HG03558 (cell line): ENCODE results near the gene CALY.

Experiments used
- ATAC-seq: cut with Tn5 transposase; IDR thresholded peaks from one replicate; pipeline ENCODE4 v1.9.1; 2021; ENCODE audit warnings: moderate number of reproducible peaks; ENCODE audit not compliant: unreplicated experiment; ENCODE audit errors: extremely low read depth

CALY gene

GRCh38 chr10:133276435-133277201 lies 60.1 kb downstream of the CALY start, which contains the start of gene ADAM8:
TSS of gene ADAM8 (minus strand) at chr10:133276868. CDS start at chr10:133276817, 51 bp downstream.
- ATAC-seq = no peak

DNA sequence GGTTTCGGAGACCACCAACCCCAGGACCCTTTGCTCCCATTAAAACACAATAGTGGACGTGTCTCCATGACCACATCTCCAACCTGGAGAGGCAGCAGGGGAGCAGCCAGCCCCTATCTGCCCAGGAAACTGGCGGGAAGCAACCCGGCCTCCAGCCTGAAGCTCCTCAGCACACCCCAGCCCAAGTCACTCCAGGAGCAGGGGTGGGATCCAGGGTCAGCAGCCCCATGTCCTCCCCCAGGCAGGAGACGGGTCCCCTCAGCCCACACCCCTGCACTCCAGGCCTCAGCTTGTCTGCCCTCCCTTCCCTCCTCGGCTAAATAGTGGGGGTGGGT lies 60.6 kb downstream of the CALY start:
- no peak for ATAC-seq

GRCh38 chr10:133275684-133276092 lies 61.0 kb downstream of the CALY start:
- ATAC-seq = peak; percentile 23

DNA sequence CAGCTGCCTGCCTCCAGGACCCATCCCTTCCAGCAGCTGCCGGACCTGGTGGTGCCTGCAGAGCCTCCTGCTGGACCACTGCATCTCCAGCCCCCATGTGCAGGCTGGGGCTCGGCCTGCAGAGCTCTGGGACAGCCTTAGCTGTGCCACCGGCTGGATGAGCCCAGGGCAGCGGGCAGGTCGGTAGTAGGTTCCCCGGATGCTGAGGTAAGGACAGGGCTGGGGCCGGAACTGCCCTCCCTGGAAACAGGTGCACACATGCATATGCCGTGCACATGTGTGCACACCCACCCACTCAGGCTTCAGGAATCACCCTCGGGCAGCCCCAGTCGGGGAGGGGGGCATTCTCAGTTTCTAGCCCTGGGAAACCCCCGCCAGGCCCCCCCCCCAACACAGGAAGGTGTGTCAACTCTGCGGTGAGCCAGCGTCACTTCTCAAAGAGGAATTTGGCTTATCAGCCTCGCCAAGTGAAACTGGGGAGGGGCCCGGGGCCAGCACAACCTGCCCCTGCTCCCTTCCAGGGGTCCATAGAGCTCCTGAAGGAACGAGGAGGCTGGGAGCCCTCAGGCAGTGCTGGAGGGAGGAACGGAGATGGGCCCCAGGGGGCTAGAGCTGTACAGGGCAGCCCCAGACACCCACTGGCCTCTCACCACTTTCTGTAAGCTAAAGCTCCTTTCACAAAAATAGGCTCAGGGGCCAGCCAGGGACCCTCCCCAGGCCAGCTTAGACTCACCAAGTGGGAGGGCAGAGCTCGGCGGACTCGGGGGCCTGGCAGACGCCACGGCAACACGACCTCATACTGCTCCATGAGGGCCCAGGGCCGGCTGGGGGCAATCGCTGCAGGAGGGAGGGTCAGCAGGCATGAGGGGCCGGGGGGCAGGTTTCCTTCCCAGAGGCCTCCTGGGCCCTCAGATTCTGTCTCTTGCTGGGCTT lies 61.7 kb downstream of the CALY start:
- peak; percentile 27 for ATAC-seq
